Stimulated activated naive CD4-positive, alpha-beta T cell (primary cell): ENCODE measurements around the gene SLC1A1.
A peak's percentile ranks its signal among the peaks of the same experiment; 100 is the strongest.

Experiments used
- DNase-seq, 6 experiments: peaks; one replicate each; lab custom pipeline; 2025; lab: John Stamatoyannopoulos, UW

Gene SLC1A1

GRCh38 chr9:4617752-4618151, 127.5 kb downstream of the SLC1A1 start:
- DNase-seq = no peak

GRCh38 chr9:4618700-4619099, 128.4 kb downstream of the SLC1A1 start:
- DNase-seq = no peak

- no peak for DNase-seq
These were observed 129.9 kb downstream of the SLC1A1 start for GRCh38 chr9:4620057-4620765.

DNA sequence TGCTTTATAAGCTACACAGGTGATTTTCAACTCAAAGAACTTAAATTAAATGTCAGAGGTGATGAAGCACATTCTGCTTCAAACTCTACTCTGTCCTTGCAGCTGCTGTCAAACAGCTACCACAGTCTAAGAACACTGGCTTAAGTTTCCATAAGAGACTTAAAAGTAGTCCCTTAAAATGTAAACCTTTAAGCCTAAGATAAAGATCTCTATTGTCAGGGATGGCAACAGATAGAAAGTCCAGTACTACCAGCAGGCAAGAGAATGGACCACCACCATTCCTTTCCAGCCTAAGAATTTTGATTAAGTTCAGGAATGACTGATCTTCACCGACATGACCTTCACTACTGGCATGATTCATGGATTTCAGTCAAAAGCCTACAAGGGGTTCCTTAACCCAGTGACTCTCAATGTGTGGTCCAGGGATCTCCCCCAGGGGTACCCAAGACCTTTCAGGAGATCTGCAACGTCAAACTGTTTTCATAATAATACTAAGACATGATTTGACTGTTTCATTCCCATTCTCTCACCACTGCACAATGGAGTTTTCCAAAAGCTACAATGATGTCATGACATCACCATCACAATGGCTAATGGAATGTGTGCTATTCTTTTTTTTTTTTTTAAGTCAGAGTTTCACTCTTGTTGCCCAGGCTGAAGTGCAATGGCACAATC, 130.8 kb downstream of the SLC1A1 start:
- DNase-seq = no peak

DNA sequence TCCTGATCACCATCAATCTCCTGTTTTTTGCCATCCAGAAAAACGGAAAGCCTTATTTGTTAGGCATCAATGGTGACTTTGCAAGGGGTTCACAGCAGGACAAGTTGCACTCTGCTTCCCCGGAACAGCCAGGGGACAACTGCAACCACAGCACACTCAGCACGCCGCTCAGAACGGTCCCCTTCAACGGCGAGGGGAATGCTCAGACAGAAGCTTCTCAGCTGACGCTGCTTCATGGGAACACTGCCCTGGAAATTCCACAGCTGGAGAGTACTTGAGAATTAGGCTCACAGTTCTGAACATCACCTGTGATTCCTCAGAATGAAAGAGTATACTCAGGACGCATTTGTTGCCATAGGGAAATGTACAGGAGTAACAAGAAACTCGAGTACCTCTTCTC, 131.7 kb downstream of the SLC1A1 start:
- no peak for DNase-seq

DNA sequence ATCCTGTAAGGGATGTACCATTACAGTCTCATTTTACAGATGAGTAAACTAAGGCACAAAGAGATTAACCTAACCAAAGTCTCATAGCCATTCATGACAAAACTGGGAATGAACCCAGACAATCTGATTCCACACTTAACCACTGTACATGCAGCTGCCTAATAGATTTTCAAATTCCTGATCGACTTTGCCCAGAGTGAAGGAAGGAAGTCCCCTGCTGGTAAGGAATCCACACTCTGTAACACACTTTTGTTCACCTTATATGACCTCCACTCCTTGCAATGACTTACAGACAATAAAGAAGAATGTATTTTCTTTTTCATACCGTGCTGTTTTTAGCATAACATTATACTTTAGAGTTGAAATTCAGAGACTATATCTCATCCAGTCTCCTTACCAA, 140.6 kb downstream of the SLC1A1 start:
- peak in 1 of 6 experiments; percentile 4 for DNase-seq
